Retinal pigment epithelial cell (primary cell): ENCODE results near the gene NQO1.
A peak's percentile ranks its signal among the peaks of the same experiment; 100 is the strongest.

ENCODE experiments used
- DNase-seq: peaks from one replicate; pipeline ENCODE4 v3.0.0-alpha.2; 2010; ENCODE audit warnings: low read depth
- H3K4me3 ChIP-seq: 2 replicates; pipeline ENCODE4 v1.5.1; 2011; ENCODE audit warnings: mild to moderate bottlenecking, low read length, control low read depth, moderate library complexity
- TF ChIP-seq, protein P1 (sequence below): conservative IDR thresholded peaks from 2 replicates; pipeline ENCODE4 v1.5.1; 2011; ENCODE audit warnings: low read depth, low read length, control low read depth, inconsistent platforms

NQO1 gene

DNA sequence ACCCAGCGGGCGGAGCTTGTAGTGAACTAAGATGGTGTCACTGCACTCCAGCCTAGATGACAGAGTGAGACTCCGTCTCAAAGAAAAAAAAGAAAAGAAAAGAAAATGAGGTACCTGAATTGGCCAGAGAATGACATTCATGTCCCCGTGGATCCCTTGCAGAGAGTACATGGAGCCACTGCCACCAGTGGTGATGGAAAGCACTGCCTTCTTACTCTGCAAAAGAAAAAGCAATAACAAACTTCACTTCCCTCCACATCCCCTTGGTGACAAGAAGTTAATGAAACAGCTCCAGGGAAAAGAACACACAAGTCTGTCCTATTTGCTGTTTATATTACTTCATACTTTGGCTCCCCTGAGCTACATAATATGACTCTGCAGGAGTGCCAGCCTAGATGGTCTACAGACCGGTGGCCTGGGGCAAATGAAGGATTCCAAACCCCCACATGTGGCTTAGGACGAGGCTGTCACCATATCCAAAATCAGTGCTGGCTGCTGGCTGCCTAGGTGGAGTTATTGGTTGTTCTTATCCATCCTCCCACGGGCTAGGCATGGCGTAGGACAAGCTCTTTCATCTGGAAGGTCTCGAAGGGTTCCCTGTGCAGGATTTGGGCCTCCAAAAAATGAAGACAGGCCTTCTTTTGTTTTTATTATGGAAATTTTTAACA is 13.3 kb downstream of the NQO1 start:
- no peak for DNase-seq

DNA sequence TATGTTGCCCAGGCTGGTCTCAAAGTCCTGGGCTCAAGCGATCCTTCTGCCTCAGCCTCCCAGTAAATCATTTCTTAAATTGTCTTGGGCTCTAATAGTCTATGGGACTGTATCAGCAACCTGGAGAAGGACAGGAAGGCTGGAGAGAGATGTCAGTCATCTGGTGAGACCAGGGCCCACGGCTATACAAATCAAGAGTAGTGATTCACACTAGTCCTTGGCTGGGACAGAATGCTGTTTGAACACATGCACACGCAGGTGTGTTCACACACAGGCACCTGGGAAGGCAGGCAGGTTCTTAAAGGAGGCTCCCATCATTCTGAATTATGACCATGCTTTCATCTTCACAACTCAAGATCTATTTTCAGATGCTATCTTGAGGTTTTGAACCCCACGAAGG is 14.1 kb downstream of the NQO1 start:
- no peak overlapping the region for H3K4me3 ChIP-seq
- DNase-seq: no peak
- TF ChIP-seq, protein P1, sequence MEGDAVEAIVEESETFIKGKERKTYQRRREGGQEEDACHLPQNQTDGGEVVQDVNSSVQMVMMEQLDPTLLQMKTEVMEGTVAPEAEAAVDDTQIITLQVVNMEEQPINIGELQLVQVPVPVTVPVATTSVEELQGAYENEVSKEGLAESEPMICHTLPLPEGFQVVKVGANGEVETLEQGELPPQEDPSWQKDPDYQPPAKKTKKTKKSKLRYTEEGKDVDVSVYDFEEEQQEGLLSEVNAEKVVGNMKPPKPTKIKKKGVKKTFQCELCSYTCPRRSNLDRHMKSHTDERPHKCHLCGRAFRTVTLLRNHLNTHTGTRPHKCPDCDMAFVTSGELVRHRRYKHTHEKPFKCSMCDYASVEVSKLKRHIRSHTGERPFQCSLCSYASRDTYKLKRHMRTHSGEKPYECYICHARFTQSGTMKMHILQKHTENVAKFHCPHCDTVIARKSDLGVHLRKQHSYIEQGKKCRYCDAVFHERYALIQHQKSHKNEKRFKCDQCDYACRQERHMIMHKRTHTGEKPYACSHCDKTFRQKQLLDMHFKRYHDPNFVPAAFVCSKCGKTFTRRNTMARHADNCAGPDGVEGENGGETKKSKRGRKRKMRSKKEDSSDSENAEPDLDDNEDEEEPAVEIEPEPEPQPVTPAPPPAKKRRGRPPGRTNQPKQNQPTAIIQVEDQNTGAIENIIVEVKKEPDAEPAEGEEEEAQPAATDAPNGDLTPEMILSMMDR: no peak

More for the DNA sequence above, 13.3 kb downstream of the NQO1 start:
- H3K4me3 ChIP-seq: no peak overlapping the region
- TF ChIP-seq, protein P1: no peak

DNA sequence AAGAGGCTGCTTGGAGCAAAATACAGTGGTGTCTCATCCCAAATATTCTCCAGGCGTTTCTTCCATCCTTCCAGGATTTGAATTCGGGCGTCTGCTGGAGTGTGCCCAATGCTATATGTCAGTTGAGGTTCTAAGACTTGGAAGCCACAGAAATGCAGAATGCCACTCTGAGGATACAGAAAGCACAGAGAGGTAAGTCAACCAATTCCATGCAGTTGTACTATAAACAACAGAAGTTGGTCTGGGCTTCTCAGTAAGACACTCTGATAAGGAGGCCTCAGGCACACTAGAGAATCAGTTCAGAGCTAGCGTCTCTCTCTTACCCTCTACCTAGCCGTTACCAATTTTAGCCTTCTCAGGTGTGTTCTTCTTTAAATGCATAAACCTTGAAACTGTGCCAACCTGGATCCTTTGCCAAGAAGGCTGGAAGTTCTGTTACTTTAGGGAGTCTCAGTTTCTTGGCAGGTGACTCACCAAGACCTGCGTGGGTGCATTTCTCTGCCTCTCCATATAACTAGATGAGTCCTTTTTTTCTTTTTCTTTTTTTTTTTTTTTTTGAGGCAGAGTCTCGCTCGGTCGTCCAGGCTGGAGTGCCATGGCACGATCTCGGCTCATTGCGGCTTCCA is 15.1 kb downstream of the NQO1 start:
- TF ChIP-seq, protein P1: no peak
- DNase-seq: peak; percentile 16
- no peak overlapping the region for H3K4me3 ChIP-seq

DNA sequence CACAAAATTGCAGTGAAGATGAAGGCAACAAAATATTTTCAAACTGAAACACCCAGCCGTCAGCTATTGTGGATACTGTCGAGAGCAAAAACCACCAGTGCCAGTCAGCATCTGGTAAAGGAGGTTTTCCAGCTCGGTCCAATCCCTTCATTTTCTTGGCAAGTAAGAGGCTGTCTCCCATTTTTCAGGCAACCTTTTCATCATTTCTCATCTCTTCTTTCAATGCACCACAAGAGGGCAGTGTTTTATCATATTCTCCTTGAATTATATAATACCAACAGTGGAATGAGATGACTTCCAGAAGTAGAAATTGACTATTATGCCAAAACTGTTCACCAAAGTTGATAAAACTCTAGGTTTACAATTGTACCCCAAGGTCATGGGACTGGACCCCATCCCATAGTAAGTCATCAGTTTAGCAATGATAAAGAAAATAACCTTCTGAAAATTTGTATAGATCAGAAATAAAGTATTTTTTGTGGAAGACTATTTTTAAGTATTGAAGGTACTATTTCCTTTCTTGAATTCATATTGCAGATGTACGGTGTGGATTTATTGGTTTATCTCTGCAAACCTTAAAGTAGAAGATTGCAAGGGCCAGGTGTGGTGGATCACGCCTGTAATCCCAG is 16.8 kb downstream of the NQO1 start:
- H3K4me3 ChIP-seq: no peak overlapping the region
- peak; percentile 32 for DNase-seq
- TF ChIP-seq, protein P1: peak; percentile 54

DNA sequence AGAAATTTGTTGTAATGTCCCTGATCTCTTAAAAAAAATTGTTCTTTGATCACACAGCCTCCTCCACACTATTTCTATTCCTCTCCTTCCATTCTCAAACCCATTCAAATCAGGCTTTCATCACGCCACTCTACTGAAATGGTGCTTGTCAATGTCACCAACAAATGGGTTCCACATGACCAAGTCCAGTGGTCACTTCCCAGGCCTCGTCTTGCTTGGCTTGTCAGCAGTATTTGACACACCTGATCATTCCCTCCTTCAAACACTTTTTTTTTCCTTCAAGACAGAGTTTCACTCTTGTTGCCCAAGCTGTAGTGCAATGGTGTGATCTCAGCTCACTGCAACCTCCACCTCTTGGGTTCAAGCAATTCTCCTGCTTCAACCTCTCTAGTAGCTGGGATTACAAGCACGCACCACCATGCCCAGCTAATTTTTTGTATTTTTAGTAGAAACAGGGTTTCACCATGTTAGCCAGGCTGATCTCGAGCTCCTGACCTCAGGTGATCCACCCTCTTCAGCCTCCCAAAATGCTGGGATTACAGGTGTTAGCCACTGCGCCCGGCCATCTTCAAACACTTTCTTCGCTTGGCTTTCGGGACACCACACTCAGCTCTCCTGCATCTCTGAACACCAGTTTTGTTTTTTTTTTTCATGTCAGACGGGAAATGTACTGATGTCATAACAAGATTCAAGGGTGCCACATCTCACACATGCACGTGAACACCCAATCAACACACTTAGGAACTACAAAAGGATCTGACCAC is 18.3 kb downstream of the NQO1 start:
- H3K4me3 ChIP-seq: no peak overlapping the region
- TF ChIP-seq, protein P1: no peak
- no peak for DNase-seq

DNA sequence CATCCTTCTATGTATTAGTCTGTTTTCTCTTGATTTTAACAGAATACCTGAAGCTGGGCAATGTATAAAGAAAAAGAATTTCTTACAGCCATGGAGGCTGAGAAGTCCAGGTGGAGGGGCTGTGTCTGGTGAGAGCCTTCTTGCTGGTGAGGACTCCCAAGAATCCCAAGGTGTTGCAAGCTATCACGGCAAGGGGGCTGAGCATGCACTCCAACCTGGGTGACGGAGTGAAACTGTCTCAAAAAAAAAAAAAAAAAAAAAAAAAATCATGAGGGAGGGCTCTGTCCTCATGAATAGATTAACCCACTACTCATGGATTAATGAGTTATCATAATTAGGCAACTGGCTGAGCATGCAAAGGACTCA is 19.4 kb downstream of the NQO1 start:
- TF ChIP-seq, protein P1: no peak
- H3K4me3 ChIP-seq: no peak overlapping the region
- DNase-seq: no peak
